Caco-2 (cell line): Measurements from ENCODE around the gene TUBG1. TPM values are rescaled to one million over a fixed set of nuclear protein-coding genes. Genes with fewer than 3 reads are reported as not detected.
"Not testable (repeated sequence)": the region's sequence is repeated elsewhere in the genome, so short reads cannot be mapped to it uniquely, and the experiment has no call there.

Source experiments
- BruUV-seq: library from RNA; stranded (reverse); fragments of 400-500 nt; replicated peaks from 2 replicates; lab custom pipeline; 2021; lab: Mats Ljungman, UMichigan
- CTCF ChIA-PET: fragments of 300-600 bp; sonication (Branson Sonifier 250); formaldehyde crosslinking; loops from one replicate; lab custom pipeline; 2022; ENCODE audit warnings: antibody characterized with exemption; lab: Charles Lee
- POLR2A ChIA-PET: fragments of 300-600 bp; sonication (Branson Sonifier 250); formaldehyde crosslinking; loops from one replicate; lab custom pipeline; 2022; ENCODE audit warnings: antibody characterized with exemption; lab: Charles Lee
- DNase-seq, 2 experiments: peaks; one replicate each; pipeline versions ENCODE4 v3.0.0 to v3.0.0-alpha.2; 2020 to 2022
- H3K27me3 ChIP-seq: replicated peaks from 2 replicates; pipeline ENCODE4 v1.6.0; 2011; ENCODE audit warnings: low read length; ENCODE audit not compliant: control insufficient read depth, insufficient read depth
- H3K36me3 ChIP-seq: 2 replicates; pipeline ENCODE4 v1.5.1; 2011; ENCODE audit warnings: low read length; ENCODE audit not compliant: control insufficient read depth, insufficient read depth
- H3K4me1 ChIP-seq: fragments of 250-450 bp; sonication (Bioruptor Pico); 2 replicates; pipeline ENCODE4 v1.5.1; 2020; ENCODE audit warnings: mild to moderate bottlenecking
- H3K4me3 ChIP-seq: 2 replicates; pipeline ENCODE4 v1.5.1; 2011; ENCODE audit warnings: low read depth, mild to moderate bottlenecking, control low read depth, low read length
- H3K9me3 ChIP-seq: fragments of 250-450 bp; sonication (Bioruptor Pico); 2 replicates; pipeline ENCODE4 v1.5.1; 2020; ENCODE audit warnings: mild to moderate bottlenecking, moderate library complexity
- H3K27ac Mint-ChIP-seq: one replicate; pipeline ENCODE4 v1.8.0; 2022; ENCODE audit warnings: mixed read lengths; ENCODE audit not compliant: unreplicated experiment
- H3K27me3 Mint-ChIP-seq: one replicate; pipeline ENCODE4 v1.8.0; 2022; ENCODE audit warnings: mixed read lengths; ENCODE audit not compliant: insufficient read depth, unreplicated experiment
- H3K36me3 Mint-ChIP-seq: one replicate; pipeline ENCODE4 v1.8.0; 2022; ENCODE audit warnings: mild to moderate bottlenecking, mixed read lengths; ENCODE audit not compliant: insufficient read depth, unreplicated experiment
- H3K4me1 Mint-ChIP-seq: one replicate; pipeline ENCODE4 v1.8.0; 2022; ENCODE audit warnings: low read depth, mixed read lengths; ENCODE audit not compliant: unreplicated experiment
- H3K4me3 Mint-ChIP-seq: one replicate; pipeline ENCODE4 v1.8.0; 2022; ENCODE audit warnings: mild to moderate bottlenecking, moderate library complexity, mixed read lengths; ENCODE audit not compliant: unreplicated experiment
- H3K9me3 Mint-ChIP-seq: one replicate; pipeline ENCODE4 v1.8.0; 2022; ENCODE audit warnings: mixed read lengths; ENCODE audit not compliant: unreplicated experiment
- intact Hi-C: fragments of 100-400 bp; cut with micrococcal nuclease; formaldehyde crosslinking; loops from one replicate; pipeline ENCODE4 v1.10.0; 2022; ENCODE audit not compliant: unreplicated experiment
- total RNA-seq: library from RNA; stranded (reverse); gene quantifications from 2 replicates; pipeline ENCODE4 v1.2.3, GENCODE V29; 2022
- TF ChIP-seq, protein P1 (sequence below), 2 experiments: fragments of 200-600 bp in 1 of 2; IDR thresholded peaks; 1 replicate in 1 of 2; 2 replicates in 1 of 2; pipeline versions ENCODE4 v1.5.1 to v1.8.0; 2011 to 2022; ENCODE audit warnings: antibody characterized with exemption in 1 of 2, control low read depth in 1 of 2, inconsistent platforms in 1 of 2, low read depth in 1 of 2, low read length in 1 of 2, mild to moderate bottlenecking in 1 of 2, moderate library complexity in 1 of 2; ENCODE audit not compliant: insufficient read depth in 1 of 2, severe bottlenecking in 1 of 2, unreplicated experiment in 1 of 2

TUBG1 gene
- total RNA-seq, 1 experiment from 2014 or later: 108 TPM

DNA sequence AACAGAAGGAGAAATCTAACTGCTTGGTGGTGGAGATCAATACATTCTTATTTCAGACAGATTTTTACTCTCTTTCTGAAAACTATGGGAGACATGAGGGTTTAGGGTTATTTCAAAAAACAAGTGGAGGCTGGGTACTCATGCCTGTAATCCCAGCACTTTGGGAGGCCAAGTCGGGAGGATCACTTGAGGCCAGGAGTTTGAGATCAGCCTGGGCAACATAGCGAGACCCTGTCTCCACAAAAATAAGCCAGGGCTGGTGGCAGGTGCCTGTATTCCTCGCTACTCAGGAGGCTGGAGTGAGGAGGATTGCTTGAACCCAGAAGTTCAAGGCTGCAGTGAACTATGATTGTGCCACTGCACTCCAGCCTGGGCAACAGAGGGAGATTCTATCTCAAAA is 12.5 kb downstream of the TUBG1 start:
- DNase-seq, H3K36me3 ChIP-seq, H3K9me3 Mint-ChIP-seq, intact Hi-C loops, H3K27me3 ChIP-seq, H3K4me3 ChIP-seq, H3K9me3 ChIP-seq, CTCF ChIA-PET, H3K27ac Mint-ChIP-seq, BruUV-seq, H3K27me3 Mint-ChIP-seq, H3K36me3 Mint-ChIP-seq, H3K4me3 Mint-ChIP-seq: not testable (repeated sequence)
- POLR2A ChIA-PET: interaction anchor here (0.7 kb wide), 1 partner anchor 8 kb away, joined by 6 read pairs; no protein-coding TSS in a partner anchor
- H3K4me1 Mint-ChIP-seq: peaks cover 10% of the 10 kb centered on the region
- H3K4me1 ChIP-seq: peaks cover 12% of the 10 kb centered on the region; the same call in 1 of the 2 replicates

DNA sequence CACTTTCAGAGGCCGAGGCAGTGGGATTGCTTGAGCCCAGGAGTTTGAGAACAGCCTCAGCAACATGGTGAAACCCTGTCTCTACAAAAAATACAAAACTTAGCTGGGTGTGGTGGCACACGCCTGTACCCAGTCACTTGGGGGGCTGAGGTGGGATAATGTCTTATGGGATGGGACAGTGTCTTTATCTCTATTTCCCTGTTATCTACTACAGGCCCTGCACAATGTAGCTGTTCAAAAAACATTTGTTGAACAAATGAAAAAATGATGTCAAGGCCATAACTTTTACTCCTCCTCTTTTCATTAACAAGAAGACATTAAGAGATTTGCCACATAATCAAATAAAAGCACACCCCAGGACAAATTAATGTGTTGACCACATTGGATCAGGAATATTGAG is 13.8 kb downstream of the TUBG1 start:
- no peaks in the 10 kb centered on the region for H3K9me3 ChIP-seq
- no peaks in the 10 kb centered on the region for H3K27me3 Mint-ChIP-seq
- H3K4me1 ChIP-seq: peaks cover 12% of the 10 kb centered on the region; the same call in 1 of the 2 replicates
- no peaks in the 10 kb centered on the region for H3K36me3 ChIP-seq
- H3K4me3 ChIP-seq: no peak overlapping the region
- intact Hi-C loops: no loop called here
- H3K27me3 ChIP-seq: no peaks in the 10 kb centered on the region
- DNase-seq: no peak
- CTCF ChIA-PET: no interaction called here
- BruUV-seq: no TSS peak
- H3K27ac Mint-ChIP-seq: no peak overlapping the region
- POLR2A ChIA-PET: no interaction called here
- no peaks in the 10 kb centered on the region for H3K36me3 Mint-ChIP-seq
- H3K4me3 Mint-ChIP-seq: no peak overlapping the region
- H3K4me1 Mint-ChIP-seq: peaks cover 9% of the 10 kb centered on the region
- H3K9me3 Mint-ChIP-seq: no peaks in the 10 kb centered on the region
- TF ChIP-seq, protein P1, sequence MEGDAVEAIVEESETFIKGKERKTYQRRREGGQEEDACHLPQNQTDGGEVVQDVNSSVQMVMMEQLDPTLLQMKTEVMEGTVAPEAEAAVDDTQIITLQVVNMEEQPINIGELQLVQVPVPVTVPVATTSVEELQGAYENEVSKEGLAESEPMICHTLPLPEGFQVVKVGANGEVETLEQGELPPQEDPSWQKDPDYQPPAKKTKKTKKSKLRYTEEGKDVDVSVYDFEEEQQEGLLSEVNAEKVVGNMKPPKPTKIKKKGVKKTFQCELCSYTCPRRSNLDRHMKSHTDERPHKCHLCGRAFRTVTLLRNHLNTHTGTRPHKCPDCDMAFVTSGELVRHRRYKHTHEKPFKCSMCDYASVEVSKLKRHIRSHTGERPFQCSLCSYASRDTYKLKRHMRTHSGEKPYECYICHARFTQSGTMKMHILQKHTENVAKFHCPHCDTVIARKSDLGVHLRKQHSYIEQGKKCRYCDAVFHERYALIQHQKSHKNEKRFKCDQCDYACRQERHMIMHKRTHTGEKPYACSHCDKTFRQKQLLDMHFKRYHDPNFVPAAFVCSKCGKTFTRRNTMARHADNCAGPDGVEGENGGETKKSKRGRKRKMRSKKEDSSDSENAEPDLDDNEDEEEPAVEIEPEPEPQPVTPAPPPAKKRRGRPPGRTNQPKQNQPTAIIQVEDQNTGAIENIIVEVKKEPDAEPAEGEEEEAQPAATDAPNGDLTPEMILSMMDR (IDR thresholded peaks at IDR 0.05; ENCODE audit: insufficient read depth in 1 of 2, low read depth in 1 of 2, low read length in 1 of 2, severe bottlenecking in 1 of 2, unreplicated experiment in 1 of 2): no peak

GRCh38 chr17:42623732-42624596 is 14.5 kb downstream of the TUBG1 start:
- no peaks in the 10 kb centered on the region for H3K9me3 Mint-ChIP-seq
- intact Hi-C loops: no loop called here
- ChIA-PET CTCF (no interaction called here), POLR2A (interaction anchor here (0.5 kb wide), 1 partner anchor 658 kb away, joined by 3 read pairs; no protein-coding TSS in a partner anchor)
- no peaks in the 10 kb centered on the region for H3K36me3 Mint-ChIP-seq
- no peaks in the 10 kb centered on the region for H3K27me3 Mint-ChIP-seq
- Histone ChIP-seq H3K4me3 (no peak overlapping the region), H3K27me3 (no peaks in the 10 kb centered on the region), H3K4me1 (peaks cover 6% of the 10 kb centered on the region; the same call in 1 of the 2 replicates), H3K9me3 (no peaks in the 10 kb centered on the region), H3K36me3 (no peaks in the 10 kb centered on the region)
- no peak for DNase-seq
- H3K27ac Mint-ChIP-seq: no peak overlapping the region
- no peak overlapping the region for H3K4me3 Mint-ChIP-seq
- TF ChIP-seq, protein P1 (IDR thresholded peaks at IDR 0.05; ENCODE audit: insufficient read depth in 1 of 2, low read depth in 1 of 2, low read length in 1 of 2, severe bottlenecking in 1 of 2, unreplicated experiment in 1 of 2): no peak
- peaks cover 2% of the 10 kb centered on the region for H3K4me1 Mint-ChIP-seq
- BruUV-seq: no TSS peak

- H3K9me3 Mint-ChIP-seq, H3K4me1 Mint-ChIP-seq, POLR2A ChIA-PET, H3K27me3 ChIP-seq, H3K4me1 ChIP-seq, H3K27ac Mint-ChIP-seq, BruUV-seq, H3K27me3 Mint-ChIP-seq, H3K4me3 Mint-ChIP-seq, CTCF ChIA-PET, H3K4me3 ChIP-seq, H3K9me3 ChIP-seq, H3K36me3 ChIP-seq, intact Hi-C loops, H3K36me3 Mint-ChIP-seq: not testable (repeated sequence)
- DNase-seq: peak in 1 of 2 experiments; percentile 16
Measured at GRCh38 chr17:42627032-42627764, 17.7 kb downstream of the TUBG1 start.
